Neural progenitor cell (in vitro differentiated cells): Measurements from ENCODE around the gene RTKN2. TPM values are rescaled to one million over a fixed set of nuclear protein-coding genes. Genes with fewer than 3 reads are reported as not detected.

Experiments
- DNase-seq: peaks from one replicate; pipeline ENCODE4 v3.0.0-alpha.2; 2016; ENCODE audit warnings: low spot score
- H2AFZ ChIP-seq: fragments of 200-600 bp; sonication (generic); replicated peaks from 2 replicates; pipeline ENCODE4 v1.6.1; 2016; ENCODE audit warnings: antibody characterized with exemption
- H3F3A ChIP-seq: fragments of 200-600 bp; sonication (generic); 2 replicates; pipeline ENCODE4 v1.6.1; 2016; ENCODE audit warnings: antibody characterized with exemption, low read depth
- H3K27ac ChIP-seq: fragments of 200-600 bp; sonication (generic); 2 replicates; pipeline ENCODE4 v1.5.1; 2016; ENCODE audit warnings: mild to moderate bottlenecking
- H3K27me3 ChIP-seq: fragments of 200-600 bp; sonication (generic); 2 replicates; pipeline ENCODE4 v1.6.1; 2016; ENCODE audit warnings: mild to moderate bottlenecking, moderate library complexity
- H3K36me3 ChIP-seq: fragments of 200-600 bp; sonication (generic); 2 replicates; pipeline ENCODE4 v1.5.1; 2016
- H3K4me1 ChIP-seq: fragments of 200-600 bp; sonication (generic); 2 replicates; pipeline ENCODE4 v1.6.1; 2016; ENCODE audit warnings: mixed run types
- H3K4me2 ChIP-seq: fragments of 200-600 bp; sonication (generic); 2 replicates; pipeline ENCODE4 v1.6.1; 2016
- H3K4me3 ChIP-seq: fragments of 200-600 bp; sonication (generic); 2 replicates; pipeline ENCODE4 v1.5.1; 2016
- H3K79me2 ChIP-seq: fragments of 200-600 bp; sonication (generic); 2 replicates; pipeline ENCODE4 v1.6.1; 2016; ENCODE audit warnings: low read depth
- H3K9ac ChIP-seq: fragments of 200-600 bp; sonication (generic); 2 replicates; pipeline ENCODE4 v1.6.1; 2016
- H3K9me3 ChIP-seq: fragments of 200-600 bp; sonication (generic); 2 replicates; pipeline ENCODE4 v1.5.1; 2016; ENCODE audit warnings: low read depth
- H4K20me1 ChIP-seq: fragments of 200-600 bp; sonication (generic); 2 replicates; pipeline ENCODE4 v1.6.1; 2016; ENCODE audit warnings: low read depth
- H3K27ac Mint-ChIP-seq: 3 replicates; pipeline ENCODE4 v1.8.0; 2021; ENCODE audit warnings: mixed read lengths
- H3K27me3 Mint-ChIP-seq: 2 replicates; pipeline ENCODE4 v1.8.0; 2022; ENCODE audit warnings: low read depth, mild to moderate bottlenecking, inconsistent platforms, moderate library complexity, mixed read lengths; ENCODE audit not compliant: insufficient read depth
- H3K36me3 Mint-ChIP-seq: 3 replicates; pipeline ENCODE4 v1.8.0; 2021; ENCODE audit warnings: mixed read lengths
- H3K4me1 Mint-ChIP-seq: 3 replicates; pipeline ENCODE4 v1.8.0; 2021; ENCODE audit warnings: mixed read lengths
- H3K4me3 Mint-ChIP-seq: 3 replicates; pipeline ENCODE4 v1.8.0; 2021; ENCODE audit warnings: mild to moderate bottlenecking, moderate library complexity, mixed read lengths
- H3K9me3 Mint-ChIP-seq: 3 replicates; pipeline ENCODE4 v1.8.0; 2020; ENCODE audit warnings: mixed read lengths
- EZH2 ChIP-seq: fragments of 200-600 bp; sonication (generic); IDR thresholded peaks from 2 replicates; pipeline ENCODE4 v1.6.1; 2017; ENCODE audit warnings: antibody characterized with exemption, mild to moderate bottlenecking, moderate library complexity
- EZH2phosphoT487 ChIP-seq: fragments of 200-600 bp; sonication (generic); IDR thresholded peaks from 2 replicates; pipeline ENCODE4 v1.6.1; 2017; ENCODE audit warnings: antibody characterized with exemption
- total RNA-seq: library from RNA; depleted of rRNA; stranded (reverse); fragments of >200 nt; gene quantifications from 2 replicates; pipeline ENCODE4 v1.2.3, GENCODE V29; 2015; ENCODE audit warnings: low replicate concordance
- TF ChIP-seq, protein P1 (sequence below): fragments of 200-600 bp; sonication (generic); IDR thresholded peaks from 2 replicates; pipeline ENCODE4 v1.5.1; 2017; ENCODE audit warnings: antibody characterized with exemption, mild to moderate bottlenecking

Gene RTKN2
- total RNA-seq, 1 donor from 2014 or later = 65.9 TPM

DNA sequence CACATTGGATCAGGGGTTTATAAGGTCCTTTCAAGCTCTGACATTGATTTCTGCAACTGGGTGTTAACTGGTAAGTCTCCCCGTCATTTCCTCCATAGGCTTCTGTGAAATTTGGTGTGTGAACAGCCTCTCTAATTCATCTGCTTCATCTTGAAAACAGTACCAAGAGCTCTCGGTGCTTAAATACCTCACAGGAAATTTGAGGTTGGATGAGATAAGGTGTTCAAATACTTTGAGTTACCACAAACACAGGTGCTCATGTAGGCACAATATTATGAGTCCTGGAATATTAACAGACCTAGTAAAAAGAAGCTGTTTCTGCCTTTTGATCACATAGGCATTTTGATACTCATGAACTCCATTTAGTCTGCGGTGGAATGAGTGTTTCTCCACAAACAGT is 85.2 kb downstream of the RTKN2 start:
- H3F3A ChIP-seq = no peaks in the 10 kb centered on the region
- no peak overlapping the region for H3K4me3 ChIP-seq
- H3K27me3 ChIP-seq = no peaks in the 10 kb centered on the region
- H4K20me1 ChIP-seq = no peaks in the 10 kb centered on the region
- Mint-ChIP-seq H3K36me3 (peaks cover 6% of the 10 kb centered on the region), H3K27ac (no peak overlapping the region), H3K4me1 (peaks cover 4% of the 10 kb centered on the region), H3K9me3 (peaks cover 2% of the 10 kb centered on the region), H3K4me3 (no peak overlapping the region), H3K27me3 (no peaks in the 10 kb centered on the region)
- H3K36me3 ChIP-seq = no peaks in the 10 kb centered on the region
- H3K9me3 ChIP-seq = no peaks in the 10 kb centered on the region
- TF ChIP-seq, protein P1, sequence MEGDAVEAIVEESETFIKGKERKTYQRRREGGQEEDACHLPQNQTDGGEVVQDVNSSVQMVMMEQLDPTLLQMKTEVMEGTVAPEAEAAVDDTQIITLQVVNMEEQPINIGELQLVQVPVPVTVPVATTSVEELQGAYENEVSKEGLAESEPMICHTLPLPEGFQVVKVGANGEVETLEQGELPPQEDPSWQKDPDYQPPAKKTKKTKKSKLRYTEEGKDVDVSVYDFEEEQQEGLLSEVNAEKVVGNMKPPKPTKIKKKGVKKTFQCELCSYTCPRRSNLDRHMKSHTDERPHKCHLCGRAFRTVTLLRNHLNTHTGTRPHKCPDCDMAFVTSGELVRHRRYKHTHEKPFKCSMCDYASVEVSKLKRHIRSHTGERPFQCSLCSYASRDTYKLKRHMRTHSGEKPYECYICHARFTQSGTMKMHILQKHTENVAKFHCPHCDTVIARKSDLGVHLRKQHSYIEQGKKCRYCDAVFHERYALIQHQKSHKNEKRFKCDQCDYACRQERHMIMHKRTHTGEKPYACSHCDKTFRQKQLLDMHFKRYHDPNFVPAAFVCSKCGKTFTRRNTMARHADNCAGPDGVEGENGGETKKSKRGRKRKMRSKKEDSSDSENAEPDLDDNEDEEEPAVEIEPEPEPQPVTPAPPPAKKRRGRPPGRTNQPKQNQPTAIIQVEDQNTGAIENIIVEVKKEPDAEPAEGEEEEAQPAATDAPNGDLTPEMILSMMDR = no peak
- TF ChIP-seq EZH2 = no peak
- no peak for TF ChIP-seq EZH2phosphoT487
- no peak overlapping the region for H2AFZ ChIP-seq
- DNase-seq = no peak
- H3K27ac ChIP-seq = no peak overlapping the region
- H3K4me1 ChIP-seq = no peaks in the 10 kb centered on the region
- no peaks in the 10 kb centered on the region for H3K79me2 ChIP-seq
- no peak overlapping the region for H3K4me2 ChIP-seq
- H3K9ac ChIP-seq = no peak overlapping the region

GRCh38 chr10:62182595-62182994 is 86.0 kb downstream of the RTKN2 start:
- Histone ChIP-seq H3F3A (no peaks in the 10 kb centered on the region), H3K79me2 (no peaks in the 10 kb centered on the region), H2AFZ (no peak overlapping the region), H3K27ac (no peak overlapping the region), H3K4me1 (no peaks in the 10 kb centered on the region), H3K27me3 (no peaks in the 10 kb centered on the region), H4K20me1 (no peaks in the 10 kb centered on the region), H3K9me3 (no peaks in the 10 kb centered on the region), H3K4me2 (no peak overlapping the region), H3K4me3 (no peak overlapping the region), H3K36me3 (no peaks in the 10 kb centered on the region), H3K9ac (no peak overlapping the region)
- Mint-ChIP-seq H3K9me3 (peaks cover 4% of the 10 kb centered on the region), H3K4me1 (peaks cover 4% of the 10 kb centered on the region), H3K27me3 (no peaks in the 10 kb centered on the region), H3K4me3 (no peak overlapping the region), H3K27ac (no peak overlapping the region), H3K36me3 (peaks cover 6% of the 10 kb centered on the region)
- DNase-seq = no peak
- no peak for TF ChIP-seq EZH2phosphoT487
- TF ChIP-seq, protein P1 = no peak
- no peak for TF ChIP-seq EZH2

GRCh38 chr10:62182171-62182570 is 86.5 kb downstream of the RTKN2 start:
- H3F3A ChIP-seq = no peaks in the 10 kb centered on the region
- no peak overlapping the region for H3K27ac Mint-ChIP-seq
- DNase-seq = no peak
- H3K4me3 Mint-ChIP-seq = no peak overlapping the region
- no peaks in the 10 kb centered on the region for H4K20me1 ChIP-seq
- H2AFZ ChIP-seq = no peak overlapping the region
- TF ChIP-seq, protein P1 = no peak
- TF ChIP-seq EZH2 (no peak), EZH2phosphoT487 (no peak)
- no peaks in the 10 kb centered on the region for H3K79me2 ChIP-seq
- H3K27ac ChIP-seq = no peak overlapping the region
- H3K4me1 ChIP-seq = no peaks in the 10 kb centered on the region
- peaks cover 4% of the 10 kb centered on the region for H3K9me3 Mint-ChIP-seq
- no peak overlapping the region for H3K4me3 ChIP-seq
- peaks cover 4% of the 10 kb centered on the region for H3K4me1 Mint-ChIP-seq
- no peak overlapping the region for H3K4me2 ChIP-seq
- H3K9me3 ChIP-seq = no peaks in the 10 kb centered on the region
- H3K27me3 ChIP-seq = no peaks in the 10 kb centered on the region
- peaks cover 5% of the 10 kb centered on the region for H3K36me3 Mint-ChIP-seq
- H3K27me3 Mint-ChIP-seq = no peaks in the 10 kb centered on the region
- no peak overlapping the region for H3K9ac ChIP-seq
- H3K36me3 ChIP-seq = no peaks in the 10 kb centered on the region
